ENCODE results near the gene PBLD.

PBLD gene

GRCh38 chr10:68235111-68235510 is 97.6 kb downstream of the PBLD start:
- no peak for DNase-seq (ENCODE audit: low spot score)

GRCh38 chr10:68233046-68233445 is 99.7 kb downstream of the PBLD start:
- DNase-seq (ENCODE audit: low spot score) = no peak
